Fibroblast of lung (primary cell): Measurements from ENCODE around the gene MTHFD2.

Source experiments
- EZH2 ChIP-seq: IDR thresholded peaks from 2 replicates; pipeline ENCODE4 v1.5.1; 2012; ENCODE audit warnings: low read length, control low read depth, mild to moderate bottlenecking; ENCODE audit errors: missing control alignments
- TF ChIP-seq, protein P1 (sequence below), 2 donors: IDR thresholded peaks in 1 of 2; conservative IDR thresholded peaks in 1 of 2; 1 replicate in 1 of 2; 2 replicates in 1 of 2; pipeline ENCODE4 v1.5.1; 2011 to 2012; ENCODE audit warnings: low read length in 2 of 2, control low read depth in 1 of 2, inconsistent platforms in 1 of 2, low read depth in 1 of 2, mild to moderate bottlenecking in 1 of 2

DNA sequence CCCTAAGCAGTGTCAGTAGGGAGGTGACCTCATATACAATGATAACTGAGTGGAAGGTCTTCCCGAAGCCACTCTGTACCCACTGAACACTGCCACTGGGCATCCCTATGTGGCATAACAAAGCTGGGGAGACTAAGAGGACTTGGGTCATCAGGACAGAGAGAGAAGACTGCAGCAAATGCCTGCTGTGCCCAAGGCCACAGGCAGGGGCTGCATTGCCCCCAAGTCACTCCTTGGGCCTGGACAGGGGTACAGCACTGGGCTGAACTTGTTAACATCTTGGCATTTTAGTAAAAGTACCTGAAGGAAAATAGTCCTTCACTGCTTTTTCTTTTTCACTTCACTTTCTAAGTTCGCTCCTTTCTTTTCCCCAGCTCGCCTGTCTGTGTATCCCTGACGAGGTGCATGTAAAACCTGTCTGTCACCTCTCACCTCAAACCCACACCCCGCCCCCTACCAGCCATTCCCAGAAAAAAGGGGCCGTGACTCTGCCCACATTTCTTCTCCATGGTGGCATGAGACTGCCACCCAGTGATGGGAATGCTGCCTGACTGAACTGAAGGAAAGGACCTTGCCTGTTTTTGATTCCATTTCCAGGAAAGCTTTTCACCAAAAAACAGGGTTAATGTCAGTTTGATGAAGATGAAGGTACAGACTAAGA, 62.9 kb downstream of the MTHFD2 start:
- no peak for TF ChIP-seq EZH2
- TF ChIP-seq, protein P1, sequence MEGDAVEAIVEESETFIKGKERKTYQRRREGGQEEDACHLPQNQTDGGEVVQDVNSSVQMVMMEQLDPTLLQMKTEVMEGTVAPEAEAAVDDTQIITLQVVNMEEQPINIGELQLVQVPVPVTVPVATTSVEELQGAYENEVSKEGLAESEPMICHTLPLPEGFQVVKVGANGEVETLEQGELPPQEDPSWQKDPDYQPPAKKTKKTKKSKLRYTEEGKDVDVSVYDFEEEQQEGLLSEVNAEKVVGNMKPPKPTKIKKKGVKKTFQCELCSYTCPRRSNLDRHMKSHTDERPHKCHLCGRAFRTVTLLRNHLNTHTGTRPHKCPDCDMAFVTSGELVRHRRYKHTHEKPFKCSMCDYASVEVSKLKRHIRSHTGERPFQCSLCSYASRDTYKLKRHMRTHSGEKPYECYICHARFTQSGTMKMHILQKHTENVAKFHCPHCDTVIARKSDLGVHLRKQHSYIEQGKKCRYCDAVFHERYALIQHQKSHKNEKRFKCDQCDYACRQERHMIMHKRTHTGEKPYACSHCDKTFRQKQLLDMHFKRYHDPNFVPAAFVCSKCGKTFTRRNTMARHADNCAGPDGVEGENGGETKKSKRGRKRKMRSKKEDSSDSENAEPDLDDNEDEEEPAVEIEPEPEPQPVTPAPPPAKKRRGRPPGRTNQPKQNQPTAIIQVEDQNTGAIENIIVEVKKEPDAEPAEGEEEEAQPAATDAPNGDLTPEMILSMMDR (conservative IDR thresholded peaks at IDR 0.05 in 1 of 2, IDR thresholded peaks at IDR 0.05 in 1 of 2; ENCODE audit: low read depth in 1 of 2, low read length in 2 of 2), result peak; percentile 57 to 58
